NCI-H146 (cell line): ENCODE measurements around the gene TM4SF20.

Experiments used
- DNase-seq: peaks from one replicate; lab custom pipeline; 2025; lab: John Stamatoyannopoulos, UW

TM4SF20 gene

GRCh38 chr2:227320305-227321094, 58.6 kb downstream of the TM4SF20 start:
- no peak for DNase-seq

- no peak for DNase-seq
These were observed 61.3 kb downstream of the TM4SF20 start for GRCh38 chr2:227317834-227318233.

- DNase-seq = no peak
These were observed 65.8 kb downstream of the TM4SF20 start for GRCh38 chr2:227313310-227313709.

GRCh38 chr2:227312579-227312978, 66.5 kb downstream of the TM4SF20 start:
- DNase-seq = no peak
